LNCAP (cell line): Measurements from ENCODE around the gene CAPN9.

Experiments used
- CTCF ChIP-seq: fragments of 450-650 bp; IDR thresholded peaks from 2 replicates; pipeline ENCODE4 v1.5.1; 2017; ENCODE audit warnings: mild to moderate bottlenecking

The CAPN9 gene

GRCh38 chr1:230747127-230747730, at the start of gene CAPN9:
CAPN9 (plus strand) TSS chr1:230747388; CDS start chr1:230747497, 109 bp downstream.
- TF ChIP-seq CTCF: no peak

GRCh38 chr1:230698130-230698529, 49.1 kb upstream of the CAPN9 start:
- no peak for TF ChIP-seq CTCF

GRCh38 chr1:230699716-230700115, 47.5 kb upstream of the CAPN9 start:
- TF ChIP-seq CTCF: no peak

- TF ChIP-seq CTCF: no peak
These were observed 47.1 kb upstream of the CAPN9 start for GRCh38 chr1:230700132-230700531.

- TF ChIP-seq CTCF: no peak
These were observed 45.8 kb upstream of the CAPN9 start for GRCh38 chr1:230701434-230701833.

GRCh38 chr1:230701895-230702768, 45.1 kb upstream of the CAPN9 start:
- no peak for TF ChIP-seq CTCF

GRCh38 chr1:230702934-230703678, 44.1 kb upstream of the CAPN9 start:
- TF ChIP-seq CTCF: no peak
